HuH-7.5 (cell line): ENCODE data around the gene TGFB1I1.
"Not testable (repeated sequence)": the region's sequence is repeated elsewhere in the genome, so short reads cannot be mapped to it uniquely, and the experiment has no call there.

Experiments
- DNase-seq: peaks from one replicate; pipeline ENCODE4 v3.0.0; 2011; ENCODE audit warnings: low spot score

Gene TGFB1I1

DNA sequence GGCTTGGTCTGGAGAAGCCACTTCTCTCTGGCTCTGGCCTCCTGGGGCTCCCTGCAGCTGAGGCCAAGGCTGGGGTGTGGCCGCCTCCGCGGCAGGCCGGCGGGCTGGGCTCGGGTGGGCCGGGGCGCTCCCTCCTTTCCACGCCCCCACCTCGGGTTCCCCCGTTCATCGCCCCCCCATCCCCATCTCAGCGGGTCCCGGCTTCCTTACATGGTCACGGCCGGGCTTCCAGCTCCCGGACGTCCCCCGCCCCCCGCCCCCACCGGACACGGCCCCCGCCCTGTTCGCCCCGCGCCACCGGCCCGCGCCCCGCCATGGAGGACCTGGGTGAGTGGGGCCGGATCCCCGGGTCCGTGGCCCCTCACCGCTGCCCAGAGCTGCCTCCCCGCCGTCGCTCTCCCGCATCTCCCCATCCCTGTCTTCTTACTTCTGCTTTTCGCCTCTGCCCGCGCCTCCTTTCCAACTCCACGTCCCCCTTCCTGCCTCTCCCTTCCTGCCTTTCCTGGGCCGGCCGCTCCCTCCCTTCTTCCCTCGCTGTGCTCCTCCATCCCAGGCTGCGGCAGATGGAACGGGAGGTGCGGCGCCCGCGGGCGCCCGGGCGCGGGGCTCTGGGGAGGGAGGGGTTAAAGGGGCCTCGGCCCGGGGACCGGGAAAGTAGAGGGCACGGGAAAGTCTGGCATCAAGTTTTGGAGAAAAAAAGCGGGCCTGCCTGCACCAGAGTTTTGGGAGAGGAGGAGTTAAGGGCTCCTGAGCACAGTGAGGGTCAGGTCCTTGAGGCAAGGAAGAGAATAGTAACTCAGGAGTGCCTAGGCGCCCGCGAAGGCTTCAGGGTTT, at the start of gene TGFB1I1:
TSS of gene TGFB1I1 (plus strand) at position 278 of the 834 bp plus-strand sequence. CDS start at position 315, 37 bp downstream.
- DNase-seq = no peak

DNA sequence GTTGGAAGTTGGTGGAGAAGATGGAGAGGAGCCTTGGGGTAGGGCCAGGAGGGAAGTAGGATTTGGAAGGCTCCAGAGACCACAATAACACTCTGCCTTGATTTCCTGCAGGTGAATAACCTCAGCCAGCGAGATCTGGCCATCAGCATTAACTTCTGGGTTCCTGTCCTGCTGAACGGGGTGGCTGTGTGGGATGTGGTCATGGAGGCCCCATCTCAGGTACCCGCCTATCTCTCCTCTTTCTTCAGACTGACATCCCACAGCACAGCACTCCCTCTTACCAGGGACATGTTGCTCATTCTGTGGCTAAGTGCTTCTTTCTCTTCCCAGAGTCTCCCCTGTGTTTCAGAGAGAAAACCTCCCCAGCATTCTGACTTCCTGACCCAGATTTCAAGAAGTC, 48.7 kb upstream of the TGFB1I1 start:
- no peak for DNase-seq

DNA sequence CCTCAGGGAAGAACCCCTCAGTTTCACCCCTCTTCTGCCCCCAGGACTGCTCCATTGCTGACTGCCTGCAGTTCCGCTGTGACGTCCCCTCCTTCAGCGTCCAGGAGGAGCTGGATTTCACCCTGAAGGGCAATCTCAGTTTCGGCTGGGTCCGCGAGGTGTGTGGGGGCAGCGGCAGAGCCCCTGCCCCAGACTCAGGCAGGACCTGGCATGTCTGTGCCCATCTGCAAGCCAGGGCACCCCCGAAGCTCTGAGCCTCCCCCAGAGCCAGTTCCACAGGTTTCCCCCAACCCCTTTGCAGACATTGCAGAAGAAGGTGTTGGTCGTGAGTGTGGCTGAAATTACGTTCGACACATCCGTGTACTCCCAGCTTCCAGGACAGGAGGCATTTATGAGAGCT, 48.2 kb upstream of the TGFB1I1 start:
- DNase-seq = no peak

DNA sequence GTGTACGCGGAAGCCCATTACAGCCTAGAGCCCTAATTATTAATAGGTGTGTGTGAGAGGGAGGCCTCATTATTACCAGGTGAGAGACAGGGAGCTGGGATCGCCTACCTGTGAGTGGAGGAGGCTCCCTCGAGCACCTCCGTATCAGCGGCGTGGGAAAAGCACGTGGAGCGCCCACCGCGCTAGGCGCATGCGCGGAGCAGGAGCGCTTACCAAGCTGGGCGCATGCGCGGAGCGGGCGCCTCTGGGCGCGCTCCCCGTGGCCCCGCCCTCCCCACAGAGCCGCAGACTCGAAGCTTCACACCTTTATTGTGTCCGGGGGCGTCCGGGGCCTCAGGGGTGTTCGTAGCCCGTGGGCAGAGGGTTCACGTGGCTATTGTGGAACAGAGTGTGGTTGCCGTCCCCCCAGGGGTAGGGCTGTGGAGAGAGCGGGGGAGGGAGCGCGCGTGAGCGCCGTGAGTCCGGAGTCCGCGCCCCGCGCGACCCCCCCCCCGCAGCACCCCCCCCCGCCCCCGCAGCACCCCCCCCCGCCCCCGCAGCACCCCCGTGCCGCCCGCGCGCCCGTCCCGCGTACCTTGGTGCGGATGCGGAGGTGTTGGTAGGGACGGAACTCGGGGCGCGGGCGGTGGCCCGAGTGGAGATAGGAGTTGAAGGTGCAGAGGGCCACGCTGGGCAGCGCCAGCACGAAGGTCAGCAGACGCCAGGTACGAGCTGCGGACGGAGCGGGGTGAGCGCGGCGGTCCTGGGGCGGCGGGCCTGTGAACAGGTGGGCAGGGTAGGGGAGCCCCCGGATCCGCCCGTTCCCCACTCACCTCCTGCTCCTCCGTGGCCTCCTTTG, 44.3 kb upstream of the TGFB1I1 start:
- DNase-seq = no peak

DNA sequence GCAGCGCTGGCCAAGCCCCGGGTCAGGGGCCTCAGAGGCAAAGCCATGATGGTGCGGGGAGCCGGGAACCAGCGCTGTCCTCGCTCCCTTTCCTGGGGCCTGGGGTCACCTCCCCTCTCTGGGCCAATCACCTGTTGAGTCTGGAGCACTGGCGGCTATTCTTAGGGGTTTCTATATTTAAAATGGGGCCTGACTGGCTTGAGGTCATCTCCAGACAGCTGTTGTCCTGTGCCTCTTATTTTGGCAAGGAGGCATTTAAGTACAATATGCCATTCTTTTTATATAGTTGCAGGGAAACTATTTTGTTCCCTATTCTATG, 43.7 kb upstream of the TGFB1I1 start, which contains the start of gene COX6A2:
TSS of gene COX6A2 (minus strand) at position 82 of the 319 bp plus-strand sequence. CDS start at position 47, 35 bp downstream.
- DNase-seq = no peak

DNA sequence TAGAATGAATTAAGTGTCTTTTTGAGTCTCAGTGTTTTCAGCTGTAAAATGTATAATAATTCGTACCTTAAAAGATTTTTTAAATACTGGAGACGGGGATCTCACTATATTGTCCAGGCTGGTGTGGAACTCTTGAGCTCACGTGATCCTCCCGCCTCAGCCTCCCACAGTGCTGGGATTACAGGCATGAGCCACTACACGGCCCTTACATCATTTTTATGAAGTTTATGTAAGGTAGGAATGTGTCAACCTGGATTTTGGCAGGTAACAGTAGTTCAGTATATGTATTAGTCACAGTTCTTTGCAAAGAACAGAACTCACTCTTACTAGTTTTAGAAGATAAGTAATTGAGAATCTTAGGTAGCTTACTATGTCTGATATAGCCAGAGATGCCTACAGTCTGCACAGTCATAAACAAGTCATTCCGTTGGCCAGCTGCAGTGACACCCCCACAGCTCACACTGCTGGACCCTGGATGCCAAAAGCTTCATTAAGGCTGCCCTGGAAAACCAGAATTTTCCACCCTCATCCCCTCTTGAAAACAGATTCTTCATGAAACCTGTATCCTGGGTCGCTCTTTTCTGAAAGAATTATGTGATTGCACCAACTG, 43.2 kb upstream of the TGFB1I1 start:
- DNase-seq = no peak

DNA sequence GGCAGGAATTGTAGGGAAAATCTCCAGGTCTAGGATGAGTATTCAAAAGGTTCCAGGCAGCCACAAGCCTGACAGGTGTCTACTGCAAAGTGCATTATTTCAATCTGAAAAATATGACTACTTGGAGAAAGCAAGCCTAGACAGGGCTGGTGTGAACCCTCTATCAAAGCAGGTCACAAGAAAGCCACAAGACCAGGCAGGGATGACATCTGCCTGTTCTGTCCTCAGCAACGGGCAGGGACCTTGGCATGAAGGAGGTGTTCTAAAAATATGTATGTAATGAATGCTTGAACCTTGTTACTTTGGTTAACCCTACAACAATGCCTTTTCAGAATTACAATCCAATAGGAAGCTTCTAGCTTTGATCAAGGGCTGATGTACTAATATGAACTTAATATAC, 42.6 kb upstream of the TGFB1I1 start:
- no peak for DNase-seq

DNA sequence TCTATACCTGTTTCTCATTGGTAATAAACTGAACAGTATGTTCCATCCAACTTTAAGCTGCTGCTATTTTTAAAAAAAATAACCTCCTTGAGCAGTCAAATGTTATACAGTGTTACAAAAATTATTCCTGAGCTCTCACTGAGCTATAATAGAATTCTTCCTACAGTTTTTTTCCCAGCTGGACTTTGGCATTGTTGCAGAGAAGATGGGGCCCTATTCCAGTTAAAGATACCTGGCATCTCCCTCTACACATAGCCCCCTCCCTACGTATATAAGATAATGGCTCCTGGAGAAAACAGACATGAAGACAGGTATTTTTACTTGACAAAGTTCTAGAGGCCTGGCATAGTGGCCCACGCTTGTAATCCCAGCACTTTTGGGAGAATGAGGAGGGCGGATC, 42.2 kb upstream of the TGFB1I1 start:
- no peak for DNase-seq

DNA sequence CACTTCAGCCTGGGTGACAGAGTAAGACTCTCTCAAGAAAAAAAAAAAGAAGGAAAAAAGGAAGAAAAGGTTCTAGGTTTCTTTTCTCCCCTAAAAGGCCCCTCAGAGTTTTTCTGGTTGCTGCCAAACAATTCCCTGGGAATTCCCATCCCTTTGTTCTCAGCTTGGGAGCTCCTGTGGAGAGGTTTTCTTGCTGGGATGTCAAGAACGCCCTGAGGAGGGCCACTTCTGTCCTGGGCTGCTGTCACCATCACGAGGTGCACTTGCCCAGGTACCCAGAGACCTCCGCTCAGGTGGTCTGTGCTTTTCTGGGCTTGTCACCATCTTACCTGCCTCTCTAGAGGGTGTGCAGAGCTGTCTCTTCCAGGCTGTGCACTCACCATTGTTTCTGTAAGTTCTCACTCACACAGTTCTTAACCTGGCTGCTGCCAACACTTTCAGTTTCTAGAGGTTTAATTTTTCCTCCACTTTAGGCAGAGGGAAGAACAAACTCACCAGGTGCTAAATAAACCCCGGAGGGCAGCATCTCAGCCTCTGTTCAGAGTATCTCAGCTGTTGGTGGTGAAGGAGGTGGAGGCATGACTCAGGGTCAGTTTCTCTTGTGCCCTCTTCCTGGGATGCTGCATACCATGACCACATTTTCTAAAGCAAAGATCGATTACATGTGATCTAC, 41.4 kb upstream of the TGFB1I1 start:
- DNase-seq = no peak

DNA sequence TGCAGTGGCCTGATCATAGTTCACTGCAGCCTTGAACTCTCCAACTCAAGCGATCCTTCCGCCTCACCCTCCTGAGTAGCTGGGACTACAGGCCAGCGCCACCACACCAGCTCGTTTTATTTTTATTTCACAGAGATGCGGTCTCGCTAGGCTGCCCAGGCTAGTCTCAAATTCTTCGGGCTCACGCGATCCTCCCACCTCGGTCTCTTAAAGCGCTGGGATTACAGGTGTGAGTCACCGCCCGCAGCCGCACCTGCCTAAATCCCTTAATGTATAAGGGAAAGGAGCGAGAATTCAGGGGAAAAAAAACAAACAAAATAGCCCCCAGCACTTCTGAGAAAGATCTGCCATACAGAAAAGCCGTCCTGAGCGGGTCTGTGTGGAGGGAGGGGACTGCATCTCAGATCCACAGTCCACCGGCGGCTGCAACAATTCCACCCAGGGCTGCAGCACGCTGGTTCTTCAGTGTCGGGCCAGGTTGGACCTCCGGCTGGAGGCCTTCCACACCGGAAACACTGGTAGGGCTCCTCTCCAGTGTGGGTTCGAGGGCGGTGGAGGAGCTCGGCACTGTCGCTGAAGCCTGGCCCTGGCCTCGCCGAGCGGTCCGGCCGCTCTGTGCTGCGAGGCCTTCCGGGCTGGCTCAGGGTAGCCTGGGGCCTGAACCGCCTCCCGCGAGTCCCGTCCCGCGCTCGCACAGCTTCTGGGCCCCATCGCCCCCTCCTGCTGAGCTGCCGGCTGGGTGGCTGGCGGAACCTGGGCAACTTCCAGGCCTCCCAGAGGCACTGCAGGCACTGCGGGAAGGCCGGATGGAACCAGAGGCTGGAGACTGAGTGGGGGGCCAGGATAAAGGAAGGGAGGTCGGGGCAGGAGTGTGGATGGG, 36.4 kb upstream of the TGFB1I1 start:
- DNase-seq = no peak

DNA sequence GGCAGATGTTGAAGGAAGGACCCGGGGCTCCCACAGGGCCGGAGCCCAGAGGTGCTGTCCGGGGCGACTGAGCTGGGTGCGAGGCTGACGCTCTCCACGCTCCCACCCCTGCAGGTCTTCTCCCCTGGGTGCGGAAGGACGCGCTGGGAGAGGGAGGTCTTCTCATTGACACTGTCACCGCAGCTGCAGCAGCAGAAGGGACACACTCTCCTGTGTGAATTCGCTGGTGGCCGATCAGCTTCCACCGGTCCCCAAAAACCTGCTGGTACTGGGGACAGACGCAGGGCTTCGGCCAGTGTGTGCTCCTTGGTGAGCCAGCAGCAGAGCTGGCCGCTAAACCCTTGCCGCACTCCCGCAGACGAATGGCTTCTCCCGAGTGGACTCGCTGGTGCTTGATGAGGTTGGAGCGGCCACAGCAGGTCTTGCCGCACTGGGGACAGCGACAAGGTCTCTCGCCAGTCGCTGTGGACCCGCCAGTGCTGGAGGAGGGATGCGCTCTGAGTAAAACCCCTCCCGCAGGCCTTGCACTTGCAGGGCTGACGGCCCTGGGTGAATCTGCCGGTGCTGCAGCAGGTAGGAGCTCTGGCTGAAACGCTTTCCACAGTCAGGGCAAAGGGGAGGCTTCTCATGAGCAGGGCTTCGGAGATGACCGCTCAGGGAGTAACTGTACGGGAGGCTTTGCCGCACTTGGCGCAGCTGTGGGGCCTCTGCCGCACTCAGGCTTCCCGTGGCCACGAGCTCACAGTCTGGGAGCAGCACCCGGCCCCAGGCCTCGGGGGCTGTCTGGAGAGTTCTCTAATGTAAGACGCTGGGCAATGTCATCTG, 35.5 kb upstream of the TGFB1I1 start:
- no peak for DNase-seq

DNA sequence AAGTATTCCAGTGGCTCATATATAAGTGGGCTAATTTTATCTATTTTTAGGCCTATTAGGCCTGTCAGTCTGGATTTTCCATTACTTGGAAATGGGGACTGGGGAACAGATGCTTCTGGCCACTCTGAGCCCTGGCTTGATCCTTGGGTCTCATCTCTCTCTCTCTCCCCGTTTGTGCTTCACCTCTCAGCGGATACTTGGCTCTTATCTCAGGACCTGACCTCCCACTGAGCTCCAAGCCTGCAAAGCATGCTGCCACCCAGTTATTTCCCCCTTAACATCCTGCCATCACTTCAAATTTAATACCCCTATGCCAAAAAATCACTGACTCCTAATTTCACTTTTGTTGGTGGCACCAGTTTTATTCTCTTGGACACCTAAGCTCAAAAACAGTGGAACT, 33.5 kb upstream of the TGFB1I1 start:
- no peak for DNase-seq

DNA sequence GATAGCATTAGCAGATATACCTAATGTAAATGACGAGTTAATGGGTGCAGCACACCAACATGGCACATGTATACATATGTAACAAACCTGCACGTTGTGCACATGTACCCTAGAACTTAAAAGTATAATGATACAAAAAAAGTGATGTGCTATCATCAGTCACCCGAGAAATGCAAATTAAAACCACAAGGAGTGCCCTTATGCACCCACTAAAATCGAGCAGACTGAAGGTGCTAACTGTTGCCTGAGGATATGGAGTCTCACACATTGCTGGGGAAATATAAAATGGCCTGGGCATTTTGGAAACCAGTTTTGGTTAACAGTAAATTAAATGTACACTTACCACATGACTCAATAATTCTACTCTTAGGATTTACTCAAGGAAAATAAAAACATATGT, 32.9 kb upstream of the TGFB1I1 start:
- DNase-seq = not testable (repeated sequence)

DNA sequence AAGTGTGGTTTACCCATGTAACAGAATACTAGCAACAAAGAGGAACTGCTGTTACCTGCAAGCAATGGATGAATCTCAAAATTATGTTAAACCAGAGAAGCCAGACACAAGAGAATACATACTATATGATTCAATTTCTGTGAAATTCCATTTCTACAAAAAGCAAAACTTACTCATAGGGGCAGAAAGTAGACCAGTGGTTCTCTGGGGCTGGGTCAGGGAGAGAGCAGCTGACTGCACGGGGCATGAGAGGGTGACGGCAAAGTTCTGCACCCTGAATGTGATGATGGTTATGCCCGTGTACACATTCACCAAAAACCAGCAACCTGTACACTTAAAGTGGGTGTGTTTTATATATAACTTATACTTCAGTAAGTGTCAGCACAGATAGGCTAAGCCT, 32.4 kb upstream of the TGFB1I1 start:
- DNase-seq = no peak

DNA sequence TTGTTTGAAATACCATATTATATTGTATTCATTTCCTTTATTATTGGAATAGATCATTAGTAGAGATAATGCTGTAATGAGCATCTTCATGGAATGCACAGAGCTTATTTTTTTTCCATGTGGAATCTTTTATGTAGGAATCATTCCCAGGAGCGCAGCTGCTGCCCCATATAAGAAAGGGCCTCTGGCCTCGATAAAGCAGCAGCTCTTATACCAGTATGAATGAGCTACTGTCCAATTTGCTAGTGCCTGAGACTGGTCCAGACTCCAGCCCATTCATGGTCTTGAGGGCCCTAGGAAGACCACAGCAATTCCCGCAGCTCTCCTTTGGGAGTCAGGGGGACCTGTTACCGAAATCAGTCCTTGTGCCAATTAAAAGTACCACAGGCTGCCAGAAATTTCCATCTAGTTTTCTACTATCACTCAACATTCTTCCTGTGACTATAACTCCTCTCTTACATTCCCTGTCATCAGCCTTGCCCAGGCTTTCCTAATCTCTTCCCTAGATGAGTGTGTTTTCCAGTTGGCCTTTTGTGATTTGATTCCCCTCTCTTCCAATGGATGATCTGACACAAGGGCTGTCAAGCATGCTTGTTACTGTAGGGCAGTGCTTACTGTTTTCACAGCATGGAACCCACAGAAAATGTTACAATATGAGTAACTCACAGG, 31.3 kb upstream of the TGFB1I1 start:
- no peak for DNase-seq

DNA sequence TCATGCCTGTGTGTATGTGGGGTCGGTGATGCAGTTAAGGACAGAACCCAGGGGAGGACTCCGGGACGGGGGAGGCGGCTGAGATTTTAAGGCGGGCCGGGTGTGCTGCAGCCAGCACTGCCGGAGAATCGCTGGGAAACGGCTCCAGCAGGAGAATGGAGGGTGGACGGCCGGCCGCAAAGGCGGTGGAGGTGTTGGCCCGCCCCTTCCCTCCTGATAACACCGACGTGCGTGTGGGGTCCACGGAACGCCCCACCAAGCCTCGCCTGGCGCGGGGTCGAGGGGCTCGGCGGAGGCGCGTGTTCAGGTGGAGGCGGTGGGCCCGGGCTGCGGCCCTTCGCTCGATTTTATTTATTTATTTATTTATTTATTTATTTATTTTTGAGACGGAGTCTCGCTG, 30.0 kb upstream of the TGFB1I1 start:
- no peak for DNase-seq

DNA sequence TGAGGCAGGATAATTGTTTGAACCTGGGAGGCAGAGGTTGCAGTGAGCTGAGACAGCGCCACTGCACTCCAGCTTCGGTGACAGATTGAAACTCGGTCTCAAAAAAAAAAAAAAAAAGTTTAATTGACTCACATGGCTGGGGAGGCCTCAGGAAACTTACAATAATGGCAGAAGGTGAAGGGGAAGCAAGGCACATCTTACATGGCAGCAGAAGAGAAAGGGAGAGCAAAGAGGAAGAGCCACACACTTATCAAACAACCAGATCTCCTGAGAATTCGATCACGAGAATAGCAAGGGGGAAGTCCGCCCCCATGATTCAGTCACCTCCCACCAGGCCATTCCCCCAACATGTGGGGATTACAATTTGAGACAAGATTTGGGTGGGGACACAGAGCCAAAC, 26.0 kb upstream of the TGFB1I1 start:
- DNase-seq = not testable (repeated sequence)

DNA sequence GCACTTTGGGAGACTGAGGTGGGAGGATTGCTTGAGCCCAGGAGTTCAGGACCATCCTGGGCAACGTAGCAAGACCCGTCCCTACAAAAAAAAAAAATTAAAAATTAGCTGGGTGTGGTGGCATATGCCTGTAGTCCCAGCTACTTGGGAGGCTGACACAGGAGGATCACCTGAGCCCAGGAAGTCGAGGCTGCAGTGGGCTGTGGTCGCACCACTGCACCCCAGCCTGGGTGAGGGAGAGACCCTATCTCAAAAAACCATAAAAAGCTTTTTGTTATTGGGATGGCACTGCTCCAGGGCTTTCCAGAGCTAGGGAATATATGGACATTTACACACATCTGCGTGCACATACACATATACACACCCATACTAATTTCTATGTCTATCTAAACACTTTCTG, 20.8 kb upstream of the TGFB1I1 start:
- DNase-seq = no peak

DNA sequence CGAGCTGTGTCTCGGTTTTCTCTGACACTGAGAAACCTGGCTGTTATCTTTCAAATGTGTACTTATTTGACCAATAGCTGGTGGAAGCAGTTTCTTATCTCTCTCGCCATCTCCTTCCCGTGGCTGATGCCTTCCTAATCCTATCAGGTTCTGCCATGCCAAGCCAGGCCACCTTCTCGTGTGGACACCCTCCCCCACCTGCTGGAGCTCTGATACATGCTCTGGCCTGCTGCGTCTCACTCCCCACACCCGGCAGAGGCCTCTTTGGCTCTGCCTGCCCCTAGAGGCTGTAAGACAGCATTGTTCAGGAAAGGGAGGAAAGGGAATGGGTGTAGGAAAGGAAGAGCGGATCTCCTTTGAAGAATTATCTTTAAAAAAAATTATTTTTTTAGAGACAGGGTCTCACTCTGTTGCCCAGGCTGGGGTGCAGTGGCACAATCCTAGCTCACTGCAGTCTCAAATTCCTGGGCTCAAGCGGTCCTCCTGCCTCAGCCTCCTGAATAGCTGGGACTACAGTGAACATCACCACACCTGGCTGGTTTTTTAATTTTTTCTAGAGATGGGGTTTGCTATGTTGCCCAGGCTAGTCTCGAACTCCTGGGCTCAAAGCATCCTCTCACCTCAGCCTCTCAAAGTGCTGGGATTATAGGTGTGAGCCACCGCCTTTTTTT, 20.1 kb upstream of the TGFB1I1 start:
- peak; percentile 61 for DNase-seq
